GM19193 (cell line): Measurements from ENCODE around the gene SLC6A11.

Source experiments
- POLR2A ChIP-seq: IDR thresholded peaks from 4 replicates; pipeline ENCODE4 v1.6.1; 2011; ENCODE audit not compliant: insufficient read depth, insufficient read length; ENCODE audit errors: extremely low read depth

SLC6A11 gene

GRCh38 chr3:10925436-10926255 lies 109.6 kb downstream of the SLC6A11 start:
- no peak for TF ChIP-seq POLR2A

- TF ChIP-seq POLR2A: no peak
These were observed 110.3 kb downstream of the SLC6A11 start for GRCh38 chr3:10926256-10926810.

- no peak for TF ChIP-seq POLR2A
These were observed 110.9 kb downstream of the SLC6A11 start for GRCh38 chr3:10926811-10927521.

- TF ChIP-seq POLR2A: no peak
These were observed 111.5 kb downstream of the SLC6A11 start for GRCh38 chr3:10927551-10927950.

- no peak for TF ChIP-seq POLR2A
These were observed 112.5 kb downstream of the SLC6A11 start for GRCh38 chr3:10928407-10928960.

- no peak for TF ChIP-seq POLR2A
These were observed 113.0 kb downstream of the SLC6A11 start for GRCh38 chr3:10928961-10929471.

GRCh38 chr3:10929978-10930665 lies 114.1 kb downstream of the SLC6A11 start:
- TF ChIP-seq POLR2A: no peak

GRCh38 chr3:10930666-10931040 lies 114.6 kb downstream of the SLC6A11 start:
- TF ChIP-seq POLR2A: no peak

GRCh38 chr3:10932596-10932995 lies 116.6 kb downstream of the SLC6A11 start:
- no peak for TF ChIP-seq POLR2A

GRCh38 chr3:10933021-10933420 lies 117.0 kb downstream of the SLC6A11 start:
- no peak for TF ChIP-seq POLR2A

GRCh38 chr3:10933470-10933804 lies 117.4 kb downstream of the SLC6A11 start:
- TF ChIP-seq POLR2A: no peak

GRCh38 chr3:10933805-10934481 lies 117.9 kb downstream of the SLC6A11 start:
- no peak for TF ChIP-seq POLR2A

GRCh38 chr3:10935028-10935427 lies 119.0 kb downstream of the SLC6A11 start:
- TF ChIP-seq POLR2A: no peak
